ENCODE measurements around the gene FAM217B.

The FAM217B gene

DNA sequence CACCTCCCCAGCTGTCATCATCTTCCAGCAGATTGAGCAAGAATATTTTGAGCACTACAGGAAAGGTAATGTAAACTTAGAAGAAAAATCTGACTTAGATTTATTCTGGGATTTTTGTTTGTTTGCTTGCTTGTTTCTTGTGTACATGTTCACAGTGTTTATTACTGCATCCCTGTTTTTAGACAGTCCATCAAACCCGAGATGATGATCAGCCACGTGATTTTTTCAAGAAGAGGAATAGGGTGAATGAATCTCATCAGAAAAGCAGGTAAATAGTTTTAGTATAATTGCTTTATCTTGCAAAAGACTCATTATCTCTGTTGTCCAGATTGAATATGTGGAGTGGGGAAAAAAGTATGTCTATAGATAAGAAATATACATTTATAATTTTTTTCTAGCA is 2.1 kb downstream of the FAM217B start:
- DNase-seq (ENCODE audit: low read depth, low spot score), result no peak
- H3K4me3 ChIP-seq (ENCODE audit: low read depth, low read length), result no peak overlapping the region
- TF ChIP-seq, protein P1, sequence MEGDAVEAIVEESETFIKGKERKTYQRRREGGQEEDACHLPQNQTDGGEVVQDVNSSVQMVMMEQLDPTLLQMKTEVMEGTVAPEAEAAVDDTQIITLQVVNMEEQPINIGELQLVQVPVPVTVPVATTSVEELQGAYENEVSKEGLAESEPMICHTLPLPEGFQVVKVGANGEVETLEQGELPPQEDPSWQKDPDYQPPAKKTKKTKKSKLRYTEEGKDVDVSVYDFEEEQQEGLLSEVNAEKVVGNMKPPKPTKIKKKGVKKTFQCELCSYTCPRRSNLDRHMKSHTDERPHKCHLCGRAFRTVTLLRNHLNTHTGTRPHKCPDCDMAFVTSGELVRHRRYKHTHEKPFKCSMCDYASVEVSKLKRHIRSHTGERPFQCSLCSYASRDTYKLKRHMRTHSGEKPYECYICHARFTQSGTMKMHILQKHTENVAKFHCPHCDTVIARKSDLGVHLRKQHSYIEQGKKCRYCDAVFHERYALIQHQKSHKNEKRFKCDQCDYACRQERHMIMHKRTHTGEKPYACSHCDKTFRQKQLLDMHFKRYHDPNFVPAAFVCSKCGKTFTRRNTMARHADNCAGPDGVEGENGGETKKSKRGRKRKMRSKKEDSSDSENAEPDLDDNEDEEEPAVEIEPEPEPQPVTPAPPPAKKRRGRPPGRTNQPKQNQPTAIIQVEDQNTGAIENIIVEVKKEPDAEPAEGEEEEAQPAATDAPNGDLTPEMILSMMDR (IDR thresholded peaks at IDR 0.05; ENCODE audit: low read depth, low read length), result no peak
- in situ Hi-C loops (cut with HindIII; ENCODE audit: low sequenced_read_pairs), result no loop called here

DNA sequence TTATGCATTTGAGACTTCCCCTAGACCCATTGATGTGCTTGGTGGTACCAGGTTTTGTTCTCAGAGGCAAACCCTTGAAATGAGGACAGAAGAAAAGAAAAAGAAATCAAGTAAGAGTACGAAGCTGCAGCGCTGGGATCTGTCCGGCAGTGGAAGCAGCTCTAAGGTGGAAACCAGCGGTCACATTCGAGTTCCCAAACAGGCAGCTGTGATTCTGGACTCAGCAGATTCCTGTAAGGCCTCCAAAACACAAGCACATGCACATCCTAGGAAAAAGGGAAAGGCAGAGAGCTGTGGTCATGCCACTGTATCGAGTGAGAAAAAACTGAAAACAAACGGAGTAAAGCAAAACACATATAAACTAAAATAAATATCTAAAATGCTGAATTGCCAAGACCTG is 4.5 kb downstream of the FAM217B start:
- TF ChIP-seq, protein P1 (IDR thresholded peaks at IDR 0.05; ENCODE audit: low read depth, low read length), result no peak
- no peak overlapping the region for H3K4me3 ChIP-seq (ENCODE audit: low read depth, low read length)
- no peak for DNase-seq (ENCODE audit: low read depth, low spot score)
- in situ Hi-C loops (cut with HindIII; ENCODE audit: low sequenced_read_pairs), result no loop called here

DNA sequence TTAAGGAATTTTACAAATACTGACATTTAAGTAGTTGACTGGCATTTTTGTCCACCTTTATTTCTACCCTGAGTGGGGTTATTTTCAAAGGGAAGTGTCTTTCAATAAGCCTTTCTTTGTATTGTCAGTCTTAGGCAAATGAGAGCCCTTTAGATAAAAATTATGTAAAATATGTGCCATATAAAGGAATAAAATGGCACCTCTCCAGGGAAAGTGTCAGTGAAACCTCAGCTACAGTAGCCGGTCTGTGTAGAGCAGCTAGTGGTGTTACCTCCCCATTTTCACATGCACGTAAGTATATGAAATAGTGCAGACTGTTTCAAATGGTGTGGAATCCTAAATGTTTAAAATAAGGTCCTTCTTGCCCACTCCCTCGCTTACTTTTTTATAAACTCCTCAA is 5.0 kb downstream of the FAM217B start:
- in situ Hi-C loops (cut with HindIII; ENCODE audit: low sequenced_read_pairs), result no loop called here
- H3K4me3 ChIP-seq (ENCODE audit: low read depth, low read length), result no peak overlapping the region
- TF ChIP-seq, protein P1 (IDR thresholded peaks at IDR 0.05; ENCODE audit: low read depth, low read length), result no peak
- no peak for DNase-seq (ENCODE audit: low read depth, low spot score)

DNA sequence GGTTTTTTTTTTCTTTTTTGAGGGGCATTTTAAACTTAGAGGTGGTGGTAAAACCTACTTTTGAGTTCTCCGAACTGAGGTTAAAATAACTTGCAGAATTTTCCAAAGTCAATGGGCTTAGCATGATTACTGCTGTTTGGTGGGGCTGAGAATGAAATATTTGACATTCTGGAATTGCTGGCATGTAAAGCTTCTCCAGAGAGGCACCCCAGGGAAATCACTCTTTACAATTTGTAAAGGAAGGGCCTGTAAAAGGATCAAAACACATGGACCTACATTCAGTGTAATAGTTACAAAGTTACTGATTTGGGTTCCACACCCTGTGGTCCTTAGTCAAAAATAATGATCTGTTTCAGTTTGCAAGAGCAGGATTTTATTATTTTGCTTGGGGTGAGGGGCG is 5.5 kb downstream of the FAM217B start:
- in situ Hi-C loops (cut with HindIII; ENCODE audit: low sequenced_read_pairs), result no loop called here
- TF ChIP-seq, protein P1 (IDR thresholded peaks at IDR 0.05; ENCODE audit: low read depth, low read length), result no peak
- no peak overlapping the region for H3K4me3 ChIP-seq (ENCODE audit: low read depth, low read length)
- DNase-seq (ENCODE audit: low read depth, low spot score), result no peak

DNA sequence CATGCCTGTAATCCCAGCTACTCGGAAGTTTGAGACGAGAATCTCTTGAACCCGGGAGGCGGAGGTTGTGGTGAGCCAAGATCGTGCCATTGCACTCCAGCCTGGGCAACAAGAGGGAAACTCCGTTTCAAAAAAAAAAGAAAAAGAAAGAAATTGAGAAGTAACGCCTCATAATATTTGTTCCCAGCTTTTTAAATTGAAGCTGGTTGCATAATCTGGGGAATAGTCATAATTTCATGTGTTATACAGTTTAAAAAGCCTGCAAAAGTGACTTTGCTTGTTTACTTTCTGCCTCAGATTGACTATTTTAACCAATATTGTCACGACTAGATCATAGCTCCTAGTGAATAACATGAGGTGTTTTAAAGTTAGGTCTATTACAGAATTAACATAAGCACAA is 7.2 kb downstream of the FAM217B start:
- TF ChIP-seq, protein P1 (IDR thresholded peaks at IDR 0.05; ENCODE audit: low read depth, low read length), result no peak
- in situ Hi-C loops (cut with HindIII; ENCODE audit: low sequenced_read_pairs), result no loop called here

DNA sequence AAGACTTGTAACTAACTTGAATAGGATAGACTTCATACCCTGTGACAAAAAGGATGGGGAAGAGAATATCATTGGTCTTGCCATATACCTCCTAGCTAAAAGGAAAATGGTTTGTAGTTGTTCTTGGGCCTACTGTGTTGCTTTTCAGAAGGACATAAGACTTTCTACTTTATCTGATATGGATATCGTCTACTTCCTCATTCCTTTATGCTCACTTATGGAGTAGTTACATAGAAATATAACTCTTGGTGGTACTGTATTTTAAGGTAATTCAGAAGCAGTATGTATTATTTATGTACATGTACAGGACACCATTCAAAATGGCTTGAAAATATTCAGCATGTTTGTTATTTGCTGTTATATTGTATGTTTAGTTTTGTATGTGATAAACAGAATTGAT is 8.0 kb downstream of the FAM217B start:
- in situ Hi-C loops (cut with HindIII; ENCODE audit: low sequenced_read_pairs), result no loop called here
- no peak for DNase-seq (ENCODE audit: low read depth, low spot score)
- TF ChIP-seq, protein P1 (IDR thresholded peaks at IDR 0.05; ENCODE audit: low read depth, low read length), result no peak
- no peak overlapping the region for H3K4me3 ChIP-seq (ENCODE audit: low read depth, low read length)

More for the DNA sequence above, 7.2 kb downstream of the FAM217B start:
- no peak for DNase-seq (ENCODE audit: low read depth, low spot score)
- no peak overlapping the region for H3K4me3 ChIP-seq (ENCODE audit: low read depth, low read length)
